IPS-18c (cell line): ENCODE results near the gene NLRX1.
"Not testable (repeated sequence)": the region's sequence is repeated elsewhere in the genome, so short reads cannot be mapped to it uniquely, and the experiment has no call there.

Source experiments
- H3K4me3 ChIP-seq: 2 replicates; pipeline ENCODE4 v1.7.0; 2013; ENCODE audit warnings: low read depth, mild to moderate bottlenecking, low read length, moderate library complexity; ENCODE audit not compliant: insufficient read depth
- H3K9me3 ChIP-seq: one replicate; pipeline ENCODE4 v1.6.1; 2013; ENCODE audit warnings: mild to moderate bottlenecking, low read length, moderate library complexity; ENCODE audit not compliant: control insufficient read depth, insufficient read depth

Gene NLRX1

GRCh38 chr11:119222308-119222707 is 53.8 kb downstream of the NLRX1 start:
- H3K9me3 ChIP-seq, result no peaks in the 10 kb centered on the region
- no peak overlapping the region for H3K4me3 ChIP-seq

- Histone ChIP-seq H3K4me3 (no peak overlapping the region), H3K9me3 (no peaks in the 10 kb centered on the region)
Measured at GRCh38 chr11:119222891-119223290, 54.4 kb downstream of the NLRX1 start.

- H3K9me3 ChIP-seq, result no peaks in the 10 kb centered on the region
- H3K4me3 ChIP-seq, result no peak overlapping the region
Measured at GRCh38 chr11:119223856-119224255, 55.3 kb downstream of the NLRX1 start.

- not testable (repeated sequence) for H3K4me3 ChIP-seq, H3K9me3 ChIP-seq
Measured at GRCh38 chr11:119228535-119229287, 60.2 kb downstream of the NLRX1 start.

- Histone ChIP-seq H3K9me3 (no peaks in the 10 kb centered on the region), H3K4me3 (no peak overlapping the region)
Measured at GRCh38 chr11:119229288-119229672, 60.8 kb downstream of the NLRX1 start.

GRCh38 chr11:119229741-119230140 is 61.2 kb downstream of the NLRX1 start:
- no peaks in the 10 kb centered on the region for H3K9me3 ChIP-seq
- H3K4me3 ChIP-seq, result no peak overlapping the region
